ENCODE results near the gene AREG. TPM values are rescaled to one million over a fixed set of nuclear protein-coding genes. Genes with fewer than 3 reads are reported as not detected.

Gene AREG
- total RNA-seq, 1 experiment from 2014 or later = 0.54 TPM

- H3K36me3 ChIP-seq (ENCODE audit: control insufficient read depth, insufficient read depth, low read length) = no peaks in the 10 kb centered on the region
- ATAC-seq (no peak), DNase-seq (ENCODE audit: low read depth, low spot score) (no peak)
- TF ChIP-seq REST (IDR thresholded peaks at IDR 0.05; ENCODE audit: insufficient read depth in 1 of 2, low read depth in 2 of 2, low read length in 1 of 2) (no peak), SIN3A (IDR thresholded peaks at IDR 0.05; ENCODE audit: borderline replicate concordance, insufficient read depth, low read depth, low read length) (no peak), CTCF (IDR thresholded peaks at IDR 0.05) (no peak), TCF7L2 (IDR thresholded peaks at IDR 0.05; ENCODE audit: low read depth, low read length) (no peak), POLR2AphosphoS5 (IDR thresholded peaks at IDR 0.05; ENCODE audit: low read depth, low read length) (no peak)
- intact Hi-C loops (cut with micrococcal nuclease; ENCODE audit: unreplicated experiment) (no loop called here), in situ Hi-C loops (cut with HindIII; ENCODE audit: low pct_unique_long_range_greater_than_20kb, low sequenced_read_pairs) (no loop called here)
- no peaks in the 10 kb centered on the region for H3K4me1 ChIP-seq (ENCODE audit: control insufficient read depth, insufficient read depth, low read length)
- BruUV-seq (replicated peaks) = no TSS peak
- ChIA-PET CTCF (no interaction called here), POLR2A (no interaction called here)
- no peaks in the 10 kb centered on the region for H3K9me3 ChIP-seq (ENCODE audit: control insufficient read depth, insufficient read depth, low read depth, low read length)
- H3K27ac ChIP-seq (ENCODE audit: low read length) = no peak overlapping the region
- no peaks in the 10 kb centered on the region for H3K27me3 ChIP-seq (ENCODE audit: control insufficient read depth, insufficient read depth, low read length)
- no peak overlapping the region for H3K4me3 ChIP-seq (ENCODE audit: low read depth in 2 of 2, low read length in 2 of 2)
Observed at GRCh38 chr4:74456849-74457395, 12.0 kb downstream of the AREG start.

- no TSS peak for BruUV-seq (replicated peaks)
- H3K9me3 ChIP-seq (ENCODE audit: control insufficient read depth, insufficient read depth, low read depth, low read length) = no peaks in the 10 kb centered on the region
- no peak overlapping the region for H3K27ac ChIP-seq (ENCODE audit: low read length)
- intact Hi-C loops (cut with micrococcal nuclease; ENCODE audit: unreplicated experiment) = no loop called here
- H3K4me1 ChIP-seq (ENCODE audit: control insufficient read depth, insufficient read depth, low read length) = no peaks in the 10 kb centered on the region
- ChIA-PET POLR2A (no interaction called here), CTCF (no interaction called here)
- no peaks in the 10 kb centered on the region for H3K36me3 ChIP-seq (ENCODE audit: control insufficient read depth, insufficient read depth, low read length)
- DNase-seq (ENCODE audit: low read depth, low spot score) = no peak
- in situ Hi-C loops (cut with HindIII; ENCODE audit: low pct_unique_long_range_greater_than_20kb, low sequenced_read_pairs) = no loop called here
- no peak for ATAC-seq
- TF ChIP-seq SIN3A (IDR thresholded peaks at IDR 0.05; ENCODE audit: borderline replicate concordance, insufficient read depth, low read depth, low read length) (no peak), POLR2AphosphoS5 (IDR thresholded peaks at IDR 0.05; ENCODE audit: low read depth, low read length) (no peak), CTCF (IDR thresholded peaks at IDR 0.05) (no peak), REST (IDR thresholded peaks at IDR 0.05; ENCODE audit: insufficient read depth in 1 of 2, low read depth in 2 of 2, low read length in 1 of 2) (no peak), TCF7L2 (IDR thresholded peaks at IDR 0.05; ENCODE audit: low read depth, low read length) (no peak)
- no peaks in the 10 kb centered on the region for H3K27me3 ChIP-seq (ENCODE audit: control insufficient read depth, insufficient read depth, low read length)
- no peak overlapping the region for H3K4me3 ChIP-seq (ENCODE audit: low read depth in 2 of 2, low read length in 2 of 2)
Observed at GRCh38 chr4:74460833-74461232, 15.9 kb downstream of the AREG start.

All from Panc1 (cell line).